GM21737 (cell line): ENCODE results near the gene CCSER2.
"Not testable (repeated sequence)": the region's sequence is repeated elsewhere in the genome, so short reads cannot be mapped to it uniquely, and the experiment has no call there.

ENCODE experiments used
- ATAC-seq: cut with Tn5 transposase; IDR thresholded peaks from one replicate; pipeline ENCODE4 v1.9.1; 2021; ENCODE audit warnings: mild to moderate bottlenecking, moderate library complexity; ENCODE audit not compliant: unreplicated experiment

The CCSER2 gene, protein sequence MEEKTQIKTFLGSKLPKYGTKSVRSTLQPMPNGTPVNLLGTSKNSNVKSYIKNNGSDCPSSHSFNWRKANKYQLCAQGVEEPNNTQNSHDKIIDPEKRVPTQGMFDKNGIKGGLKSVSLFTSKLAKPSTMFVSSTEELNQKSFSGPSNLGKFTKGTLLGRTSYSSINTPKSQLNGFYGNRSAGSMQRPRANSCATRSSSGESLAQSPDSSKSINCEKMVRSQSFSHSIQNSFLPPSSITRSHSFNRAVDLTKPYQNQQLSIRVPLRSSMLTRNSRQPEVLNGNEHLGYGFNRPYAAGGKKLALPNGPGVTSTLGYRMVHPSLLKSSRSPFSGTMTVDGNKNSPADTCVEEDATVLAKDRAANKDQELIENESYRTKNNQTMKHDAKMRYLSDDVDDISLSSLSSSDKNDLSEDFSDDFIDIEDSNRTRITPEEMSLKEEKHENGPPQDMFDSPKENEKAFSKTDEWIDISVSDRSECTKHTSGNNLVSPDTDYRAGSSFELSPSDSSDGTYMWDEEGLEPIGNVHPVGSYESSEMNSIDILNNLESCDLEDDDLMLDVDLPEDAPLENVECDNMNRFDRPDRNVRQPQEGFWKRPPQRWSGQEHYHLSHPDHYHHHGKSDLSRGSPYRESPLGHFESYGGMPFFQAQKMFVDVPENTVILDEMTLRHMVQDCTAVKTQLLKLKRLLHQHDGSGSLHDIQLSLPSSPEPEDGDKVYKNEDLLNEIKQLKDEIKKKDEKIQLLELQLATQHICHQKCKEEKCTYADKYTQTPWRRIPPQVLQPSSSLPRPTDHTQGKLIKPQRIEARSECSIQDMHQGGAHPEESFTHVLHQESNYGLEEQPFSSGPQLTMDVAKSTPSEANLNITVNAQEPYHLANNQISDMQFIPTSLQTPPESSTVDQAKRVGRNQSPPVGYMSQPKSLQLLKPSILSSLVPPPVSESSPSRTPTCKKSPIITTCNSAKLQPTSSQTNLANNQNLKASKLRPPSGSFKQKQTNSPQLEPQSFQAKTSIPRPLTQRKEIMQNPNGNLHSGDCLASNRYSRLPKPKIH

GRCh38 chr10:84328418-84329195 is at the start of gene CCSER2:
CCSER2 (plus strand) TSS chr10:84328589; CDS start chr10:84371053, 42,464 bp downstream.
- peak; percentile 69 for ATAC-seq

DNA sequence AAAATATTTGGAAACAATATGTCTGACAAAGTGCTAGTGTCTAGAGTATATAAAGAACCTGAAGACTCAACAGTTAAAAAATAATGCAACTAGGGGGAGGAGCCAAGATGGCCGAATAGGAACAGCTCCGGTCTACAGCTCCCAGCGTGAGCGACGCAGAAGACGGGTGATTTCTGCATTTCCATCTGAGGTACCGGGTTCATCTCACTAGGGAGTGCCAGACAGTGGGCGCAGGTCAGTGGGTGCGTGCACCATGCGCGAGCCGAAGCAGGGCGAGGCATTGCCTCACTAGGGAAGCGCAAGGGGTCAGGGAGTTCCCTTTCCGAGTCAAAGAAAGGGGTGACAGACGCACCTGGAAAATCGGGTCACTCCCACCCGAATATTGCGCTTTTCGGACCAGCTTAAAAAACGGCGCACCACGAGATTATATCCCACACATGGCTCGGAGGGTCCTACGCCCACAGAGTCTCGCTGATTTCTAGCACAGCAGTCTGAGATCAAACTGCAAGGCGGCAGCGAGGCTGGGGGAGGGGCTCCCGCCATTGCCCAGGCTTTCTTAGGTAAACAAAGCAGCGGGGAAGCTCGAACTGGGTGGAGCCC is 48.4 kb upstream of the CCSER2 start:
- not testable (repeated sequence) for ATAC-seq

GRCh38 chr10:84286695-84287094 is 41.7 kb upstream of the CCSER2 start:
- no peak for ATAC-seq

DNA sequence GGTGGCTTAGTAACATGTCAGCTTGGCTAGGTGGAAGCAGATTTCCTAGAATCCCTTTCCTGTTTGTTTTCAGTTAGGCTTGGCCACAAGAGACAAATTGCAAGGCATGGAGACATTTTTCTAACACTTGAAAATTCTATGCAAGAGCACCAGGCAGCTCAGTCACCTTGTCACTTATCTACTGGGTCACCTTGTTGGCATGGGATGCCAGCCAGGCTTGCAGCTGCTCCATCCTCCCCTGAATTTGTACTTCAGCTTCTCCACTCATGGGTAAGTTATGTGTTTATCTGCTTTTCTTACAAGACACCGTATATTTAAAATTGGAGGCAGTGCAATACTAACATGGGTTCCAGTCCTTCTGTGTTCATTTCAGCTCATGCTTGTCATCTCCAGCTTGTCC is 40.2 kb upstream of the CCSER2 start:
- ATAC-seq, result no peak

DNA sequence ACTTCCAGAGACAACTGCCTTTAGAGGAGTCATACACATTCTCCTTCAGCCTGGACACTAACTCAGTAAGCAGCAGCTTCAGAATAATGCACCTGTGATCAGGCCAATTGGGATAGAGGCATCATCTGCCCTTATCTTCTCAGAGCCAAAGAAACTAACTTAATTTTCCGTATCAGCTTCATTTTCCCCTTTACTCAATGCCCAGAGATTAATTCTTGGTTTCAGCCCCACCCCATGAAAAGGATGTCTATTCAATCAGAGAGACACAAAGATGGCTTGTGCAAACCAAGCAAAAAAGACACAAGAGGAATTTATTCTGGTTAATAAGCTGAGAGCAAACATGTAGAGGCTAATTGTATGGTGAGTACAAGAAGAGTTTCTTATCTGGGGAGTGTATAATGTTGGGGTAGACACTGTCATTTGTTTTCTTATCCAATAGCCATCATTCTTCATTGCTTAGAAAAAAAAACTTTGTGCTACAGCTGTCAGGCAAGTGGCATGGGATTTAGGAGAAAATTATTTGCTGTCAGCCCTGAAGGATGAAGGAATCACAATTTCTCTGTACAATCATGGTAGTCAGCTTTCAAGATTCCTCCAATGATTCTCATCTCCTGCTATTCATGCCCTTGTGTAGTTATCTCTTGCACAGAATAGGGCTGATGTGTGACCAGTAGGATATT is 38.7 kb upstream of the CCSER2 start:
- no peak for ATAC-seq

GRCh38 chr10:84290235-84290634 is 38.2 kb upstream of the CCSER2 start:
- ATAC-seq, result no peak

DNA sequence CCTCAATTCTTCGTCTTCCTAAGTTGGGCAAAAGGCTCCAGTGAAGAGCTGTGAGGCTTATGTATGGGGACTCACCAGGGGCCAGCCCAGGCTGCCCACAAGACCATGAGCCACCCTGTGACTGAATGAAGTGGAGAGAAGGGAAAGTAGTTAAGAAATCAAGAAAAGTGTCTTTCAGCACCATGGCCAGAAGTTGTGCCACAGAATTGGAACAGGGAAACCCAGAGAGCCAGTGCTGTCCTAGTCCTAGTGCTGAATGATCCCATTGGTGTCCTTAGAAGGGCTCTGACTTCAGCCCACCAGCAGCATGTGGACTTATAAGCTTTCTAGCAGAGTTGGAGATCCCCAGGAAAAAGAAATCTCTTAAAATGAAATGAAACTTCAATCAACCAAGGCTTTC is 37.0 kb upstream of the CCSER2 start:
- no peak for ATAC-seq

- no peak for ATAC-seq
Measured at GRCh38 chr10:84292502-84292901, 35.9 kb upstream of the CCSER2 start.

GRCh38 chr10:84293171-84293570 is 35.2 kb upstream of the CCSER2 start:
- ATAC-seq, result no peak

GRCh38 chr10:84293574-84294016 is 34.8 kb upstream of the CCSER2 start:
- no peak for ATAC-seq

GRCh38 chr10:84294766-84295447 is 33.5 kb upstream of the CCSER2 start:
- no peak for ATAC-seq

GRCh38 chr10:84296091-84296981 is 32.1 kb upstream of the CCSER2 start:
- no peak for ATAC-seq

DNA sequence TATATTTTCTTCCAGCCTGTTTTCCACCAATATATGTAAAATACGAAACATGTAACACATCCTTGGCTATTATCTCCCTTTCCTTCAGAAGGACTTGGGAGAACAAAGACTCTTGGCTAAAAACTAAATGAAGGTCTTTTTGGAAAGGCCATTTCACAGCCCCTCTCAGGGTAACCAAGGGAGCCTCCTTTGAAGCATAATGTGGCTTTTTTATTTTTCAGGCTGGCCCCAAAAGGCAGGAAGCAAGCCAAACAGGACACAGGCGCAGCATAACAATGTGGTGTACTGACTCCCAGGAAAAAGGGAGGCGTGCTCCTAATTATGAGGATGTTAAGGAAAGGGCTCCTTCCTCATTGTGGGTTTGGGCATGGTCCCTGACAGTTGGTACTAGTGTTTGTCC is 30.3 kb upstream of the CCSER2 start:
- ATAC-seq, result no peak

GRCh38 chr10:84302223-84302622 is 26.2 kb upstream of the CCSER2 start:
- no peak for ATAC-seq

DNA sequence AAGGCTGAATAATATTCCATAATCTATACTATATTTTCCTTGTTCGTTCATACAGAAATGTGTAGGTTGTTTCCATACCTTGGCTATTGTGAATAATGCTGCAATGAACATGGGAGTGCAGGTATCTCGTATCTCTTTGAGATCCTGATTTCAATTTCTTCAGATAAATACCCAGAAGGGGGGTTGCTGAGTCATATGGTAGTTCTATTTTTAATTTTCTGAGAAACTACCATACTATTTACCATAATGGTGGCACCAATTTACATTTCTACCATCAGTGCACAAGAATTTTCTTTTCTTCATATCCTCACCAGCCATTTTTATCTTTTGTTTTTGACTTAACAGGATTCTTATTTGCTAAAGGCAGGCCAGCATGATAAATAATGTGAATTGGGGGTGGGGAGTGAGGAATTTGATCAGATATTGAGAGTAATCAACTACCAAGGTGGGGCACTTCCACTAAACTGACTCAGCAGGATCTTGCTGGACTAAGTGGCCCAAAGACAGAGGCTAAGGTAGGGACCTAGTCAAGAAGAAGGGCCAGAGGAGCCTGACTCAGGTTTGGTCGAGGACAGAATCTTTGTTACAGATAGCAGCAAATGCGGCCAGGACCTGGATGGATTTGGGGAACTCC is 21.5 kb upstream of the CCSER2 start:
- no peak for ATAC-seq

DNA sequence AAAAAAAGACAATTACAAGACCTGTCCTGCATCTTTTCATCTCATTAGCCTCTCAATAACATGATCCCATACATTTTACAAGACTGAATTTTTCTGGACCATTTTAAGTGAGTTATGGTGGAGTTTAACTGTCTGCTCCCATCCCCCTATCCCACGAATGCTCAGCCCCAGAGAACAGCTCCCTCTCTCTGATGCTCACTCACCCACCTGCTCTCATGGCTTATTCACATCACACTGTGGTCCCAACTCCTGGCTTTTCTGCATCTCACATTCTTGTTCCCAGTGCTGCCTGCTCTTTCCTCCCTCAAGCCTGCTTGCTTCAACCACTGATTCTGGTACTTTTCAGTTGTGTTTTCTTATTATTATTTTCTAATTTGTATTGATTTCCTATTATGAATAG is 20.4 kb upstream of the CCSER2 start:
- ATAC-seq, result no peak

DNA sequence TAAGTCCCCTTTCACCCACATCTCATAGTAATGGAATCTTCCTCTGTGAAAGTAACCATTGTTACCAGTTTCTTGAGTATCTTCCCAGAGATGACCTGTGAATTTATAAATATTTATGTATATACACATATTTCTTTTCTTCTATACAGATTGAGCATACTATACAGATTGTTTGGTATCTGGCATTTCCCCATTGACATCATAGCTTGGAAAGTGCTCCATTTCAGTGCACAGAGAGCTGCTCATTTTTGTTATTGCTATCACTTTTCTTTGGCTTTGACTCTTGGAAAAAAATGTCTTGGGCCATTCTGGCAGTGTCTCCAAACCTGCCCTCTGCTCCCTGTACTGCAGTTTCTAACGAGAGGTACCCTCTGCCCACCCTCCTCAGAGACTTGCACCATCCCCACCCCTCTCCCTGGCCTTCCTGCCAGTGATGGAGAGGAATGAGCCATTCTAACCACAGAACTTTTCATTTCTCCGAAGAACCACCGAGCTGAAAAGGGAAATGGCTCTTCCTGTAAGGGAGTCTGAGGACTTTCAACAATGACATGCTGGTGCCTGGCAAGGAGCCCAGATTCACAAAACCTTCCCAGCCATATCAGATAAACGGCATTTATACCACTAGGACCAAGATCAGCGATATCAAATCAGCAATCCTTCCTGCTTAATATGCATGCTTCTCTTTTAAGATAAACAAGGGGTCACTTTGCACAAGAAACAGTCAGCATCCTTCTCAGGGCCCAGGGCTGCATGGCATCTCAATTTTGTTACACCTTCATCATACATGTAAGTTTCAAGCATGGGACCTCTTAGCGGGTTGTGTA is 19.7 kb upstream of the CCSER2 start:
- no peak for ATAC-seq
